AG04450 (cell line): ENCODE data around the gene NEDD8. TPM values are rescaled to one million over a fixed set of nuclear protein-coding genes. Genes with fewer than 3 reads are reported as not detected.

Experiments used
- CTCF ChIA-PET: fragments of 300-600, 350-600 bp; formaldehyde crosslinking; extraction: SDS; loops from one replicate; lab custom pipeline; 2022; ENCODE audit warnings: antibody characterized with exemption, inconsistent platforms; lab: Charles Lee
- POLR2A ChIA-PET: fragments of 350-600 bp; formaldehyde crosslinking; extraction: SDS; loops from one replicate; lab custom pipeline; 2021; ENCODE audit warnings: antibody characterized with exemption, inconsistent platforms; lab: Yijun Ruan, JAX
- DNase-seq: peaks from one replicate; pipeline ENCODE4 v3.0.0-alpha.2; 2011; ENCODE audit warnings: low read depth, low spot score
- H3K27ac ChIP-seq: one replicate; pipeline ENCODE4 v1.5.1; 2012; ENCODE audit warnings: low read depth, low read length, control low read depth
- H3K27me3 ChIP-seq: one replicate; pipeline ENCODE4 v1.6.0; 2012; ENCODE audit warnings: low read length; ENCODE audit not compliant: control insufficient read depth, insufficient read depth
- H3K4me3 ChIP-seq: 2 replicates; pipeline ENCODE4 v1.5.1; 2011; ENCODE audit warnings: mild to moderate bottlenecking, low read depth, low read length, control low read depth
- H3K9me3 ChIP-seq: 2 replicates; pipeline ENCODE4 v1.5.1; 2012; ENCODE audit warnings: low read length; ENCODE audit not compliant: control insufficient read depth, insufficient read depth
- CTCF ChIP-seq: IDR thresholded peaks from 2 replicates; pipeline ENCODE4 v1.5.1; 2011; ENCODE audit warnings: low read depth, low read length, control low read depth, inconsistent platforms
- polyA plus RNA-seq: library from polyadenylated mRNA; depleted of rRNA; stranded (reverse); fragments of >200 nt; gene quantifications from 2 replicates; pipeline ENCODE4 v1.2.3, GENCODE V29; 2011

The NEDD8 gene
- polyA plus RNA-seq, 1 experiment: 363 TPM

GRCh38 chr14:24232645-24233537, 724 bp upstream of the NEDD8 start, which contains the start of gene GMPR2:
Gene GMPR2, plus strand, starts transcription at chr14:24232929. Its CDS starts 325 bp downstream, at chr14:24233254.
- ChIA-PET POLR2A (interaction anchor here (0.9 kb wide), 1 partner anchor 9 kb away, joined by 7 read pairs; the partner anchor contains the start of gene TINF2), CTCF (interaction anchor here (0.6 kb wide), 1 partner anchor 1149 kb away, joined by 8 read pairs; no protein-coding TSS in a partner anchor)

GRCh38 chr14:24231263-24232120, 675 bp downstream of the NEDD8 start:
- POLR2A ChIA-PET: interaction anchor here (0.9 kb wide), 1 partner anchor 16 kb away, joined by 3 read pairs; the partner anchor contains the start of gene MDP1
- H3K4me3 ChIP-seq: peak overlapping the region; percentile 95
- H3K27me3 ChIP-seq: no peaks in the 10 kb centered on the region
- H3K27ac ChIP-seq: peak overlapping the region; percentile 90
- no peaks in the 10 kb centered on the region; the same call in 1 of the 2 replicates for H3K9me3 ChIP-seq
- no peak for DNase-seq
- TF ChIP-seq CTCF: no peak
- CTCF ChIA-PET: interaction anchor here (0.6 to 1.0 kb wide), 6 partner anchors 11 to 205 kb away, joined by 3 to 8 read pairs (median 3); partner anchors contain the start of genes CIDEB and TINF2

More at GRCh38 chr14:24232645-24233537, 724 bp upstream of the NEDD8 start, which contains the start of gene GMPR2:
- no peaks in the 10 kb centered on the region; the same call in 1 of the 2 replicates for H3K9me3 ChIP-seq
- no peak for DNase-seq
- H3K27me3 ChIP-seq: no peaks in the 10 kb centered on the region
- peak within 1 kb of the TSS; percentile 90 for H3K27ac ChIP-seq
- no peak for TF ChIP-seq CTCF
- peak within 1 kb of the TSS; percentile 95 for H3K4me3 ChIP-seq

- CTCF ChIA-PET: interaction anchor here (0.6 to 2.3 kb wide), 5 partner anchors 14 to 95 kb away, joined by 3 to 11 read pairs (median 5); partner anchors contain the start of genes CIDEB, EMC9, IRF9 and TINF2
- POLR2A ChIA-PET: interaction anchor here (2.0 kb wide), 1 partner anchor 14 kb away, joined by 4 read pairs; the partner anchor contains the start of gene TINF2
These were observed 3.3 kb downstream of the NEDD8 start for GRCh38 chr14:24228902-24229301.

GRCh38 chr14:24226473-24226872, 5.7 kb downstream of the NEDD8 start:
- CTCF ChIA-PET: interaction anchor here (1.1 to 2.3 kb wide), 3 partner anchors 13 to 16 kb away, joined by 3 to 11 read pairs (median 6); partner anchors contain the start of genes CHMP4A and TINF2
- Histone ChIP-seq H3K27ac (no peak overlapping the region), H3K27me3 (no peaks in the 10 kb centered on the region), H3K4me3 (no peak overlapping the region), H3K9me3 (no peaks in the 10 kb centered on the region; the same call in 1 of the 2 replicates)
- POLR2A ChIA-PET: interaction anchor here (0.7 kb wide), 1 partner anchor 355 kb away, joined by 8 read pairs; no protein-coding TSS in a partner anchor
- no peak for DNase-seq
- TF ChIP-seq CTCF: no peak

More at GRCh38 chr14:24228902-24229301, 3.3 kb downstream of the NEDD8 start:
- no peaks in the 10 kb centered on the region for H3K27me3 ChIP-seq
- DNase-seq: no peak
- H3K4me3 ChIP-seq: no peak overlapping the region
- H3K27ac ChIP-seq: no peak overlapping the region
- H3K9me3 ChIP-seq: no peaks in the 10 kb centered on the region; the same call in 1 of the 2 replicates
- TF ChIP-seq CTCF: no peak
